Duodenal mucosa (tissue), 2 donors: ENCODE data around the gene ZNF362.

Source experiments
- H3K27ac ChIP-seq: one replicate; pipeline ENCODE4 v1.7.0; 2013; ENCODE audit warnings: low read depth, low read length
- H3K27me3 ChIP-seq, 2 donors: one replicate each; pipeline ENCODE4 v1.7.0; 2013; ENCODE audit warnings: low read length in 2 of 2, control low read depth in 1 of 2; ENCODE audit not compliant: insufficient read depth in 2 of 2, control insufficient read depth in 1 of 2
- H3K36me3 ChIP-seq, 2 donors: one replicate each; pipeline ENCODE4 v1.7.0; 2013; ENCODE audit warnings: low read length in 2 of 2, control low read depth in 1 of 2; ENCODE audit not compliant: insufficient read depth in 2 of 2, control insufficient read depth in 1 of 2
- H3K4me1 ChIP-seq, 2 donors: one replicate each; pipeline ENCODE4 v1.7.0; 2013; ENCODE audit warnings: low read length in 2 of 2, control low read depth in 1 of 2; ENCODE audit not compliant: insufficient read depth in 2 of 2, control insufficient read depth in 1 of 2
- H3K4me3 ChIP-seq, 2 donors: one replicate each; pipeline ENCODE4 v1.7.0; 2013; ENCODE audit warnings: low read length in 2 of 2, low read depth in 1 of 2
- H3K9ac ChIP-seq, 2 donors: one replicate each; pipeline ENCODE4 v1.7.0; 2013; ENCODE audit warnings: low read length in 2 of 2, low read depth in 1 of 2
- H3K9me3 ChIP-seq, 2 donors: one replicate each; pipeline ENCODE4 v1.7.0; 2013; ENCODE audit warnings: low read length in 2 of 2, control low read depth in 1 of 2; ENCODE audit not compliant: control insufficient read depth in 1 of 2

ZNF362 gene

GRCh38 chr1:33256221-33256470 lies 146 bp upstream of the ZNF362 start:
- Histone ChIP-seq H3K36me3 (no peaks in the 10 kb centered on the region), H3K27me3 (no peaks in the 10 kb centered on the region), H3K4me3 (no peak overlapping the region), H3K9me3 (no peaks in the 10 kb centered on the region), H3K9ac (no peak overlapping the region), H3K27ac (no peak overlapping the region), H3K4me1 (peaks cover 30 to 41% of the 10 kb centered on the region in 2 donors)

DNA sequence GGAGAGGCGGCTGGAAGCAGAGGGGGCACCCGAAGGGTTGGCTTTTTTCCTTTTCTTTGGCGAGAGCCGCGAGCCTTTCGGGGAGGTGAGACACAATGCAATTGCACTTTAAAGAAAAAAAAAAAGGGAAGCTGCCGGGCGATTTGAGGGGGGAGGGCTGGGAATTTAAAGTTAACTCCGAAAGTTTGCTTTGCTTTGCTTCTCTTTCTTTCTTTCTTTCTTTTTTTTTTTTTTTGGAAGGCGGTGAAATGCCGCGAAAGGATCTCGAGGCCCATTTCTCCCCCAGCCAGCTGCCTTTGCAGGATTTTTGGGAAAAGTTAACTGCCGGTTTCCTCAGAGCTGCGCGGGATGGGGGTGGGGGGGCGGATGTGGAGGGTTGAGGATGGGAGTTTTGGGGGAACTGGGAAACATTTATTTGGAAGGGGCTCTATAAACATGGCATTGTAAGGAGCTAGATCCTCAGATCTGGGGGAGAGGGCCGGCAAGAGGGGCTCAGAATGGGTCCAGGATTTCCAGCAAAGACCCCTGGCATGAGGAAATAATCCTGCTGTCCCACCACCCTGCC lies 997 bp downstream of the ZNF362 start:
- Histone ChIP-seq H3K36me3 (no peaks in the 10 kb centered on the region), H3K9me3 (no peaks in the 10 kb centered on the region), H3K4me3 (peak overlapping the region; percentile 86), H3K27me3 (no peaks in the 10 kb centered on the region), H3K4me1 (peaks cover 30 to 41% of the 10 kb centered on the region in 2 donors), H3K9ac (peak overlapping the region; percentile 74 to 81), H3K27ac (peak overlapping the region; percentile 66)

- H3K9ac ChIP-seq, result peak overlapping the region; percentile 74 to 81
- H3K9me3 ChIP-seq, result no peaks in the 10 kb centered on the region
- H3K4me3 ChIP-seq, result peak overlapping the region; percentile 86
- H3K4me1 ChIP-seq, result peaks cover 30 to 41% of the 10 kb centered on the region in 2 donors
- H3K27me3 ChIP-seq, result no peaks in the 10 kb centered on the region
- no peak overlapping the region for H3K27ac ChIP-seq
- H3K36me3 ChIP-seq, result peaks cover 0 to 5% of the 10 kb centered on the region in 2 donors
Measured at GRCh38 chr1:33257772-33258712, 1.8 kb downstream of the ZNF362 start.

- Histone ChIP-seq H3K27ac (no peak overlapping the region), H3K27me3 (no peaks in the 10 kb centered on the region), H3K9ac (no peak overlapping the region), H3K9me3 (no peaks in the 10 kb centered on the region), H3K4me3 (peak overlapping the region; percentile 86), H3K4me1 (peaks cover 30 to 41% of the 10 kb centered on the region in 2 donors), H3K36me3 (peaks cover 0 to 5% of the 10 kb centered on the region in 2 donors)
Measured at GRCh38 chr1:33258788-33259274, 2.5 kb downstream of the ZNF362 start.

DNA sequence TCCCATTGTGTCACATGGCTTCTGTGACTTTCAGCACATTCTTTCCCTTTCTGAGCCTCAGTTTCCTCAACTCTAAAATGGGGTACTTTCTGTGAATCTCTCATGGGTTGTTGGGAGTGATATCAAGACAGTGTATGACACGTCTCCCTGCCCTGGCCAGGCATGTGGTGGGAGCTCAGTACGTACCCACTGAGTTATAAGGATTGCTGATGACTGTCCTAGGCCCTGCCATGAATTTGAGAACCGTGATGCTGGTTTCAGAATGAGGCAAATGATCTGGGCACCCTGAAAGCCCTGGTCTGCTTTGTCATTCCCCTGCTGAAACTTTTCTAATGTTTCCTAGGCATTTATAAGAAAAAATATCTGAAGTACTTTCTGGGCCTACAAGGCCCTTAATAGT lies 3.6 kb downstream of the ZNF362 start:
- peaks cover 30 to 41% of the 10 kb centered on the region in 2 donors for H3K4me1 ChIP-seq
- H3K27ac ChIP-seq, result no peak overlapping the region
- H3K27me3 ChIP-seq, result no peaks in the 10 kb centered on the region
- H3K9me3 ChIP-seq, result no peaks in the 10 kb centered on the region
- no peak overlapping the region for H3K9ac ChIP-seq
- H3K4me3 ChIP-seq, result no peak overlapping the region
- peaks cover 0 to 5% of the 10 kb centered on the region in 2 donors for H3K36me3 ChIP-seq

DNA sequence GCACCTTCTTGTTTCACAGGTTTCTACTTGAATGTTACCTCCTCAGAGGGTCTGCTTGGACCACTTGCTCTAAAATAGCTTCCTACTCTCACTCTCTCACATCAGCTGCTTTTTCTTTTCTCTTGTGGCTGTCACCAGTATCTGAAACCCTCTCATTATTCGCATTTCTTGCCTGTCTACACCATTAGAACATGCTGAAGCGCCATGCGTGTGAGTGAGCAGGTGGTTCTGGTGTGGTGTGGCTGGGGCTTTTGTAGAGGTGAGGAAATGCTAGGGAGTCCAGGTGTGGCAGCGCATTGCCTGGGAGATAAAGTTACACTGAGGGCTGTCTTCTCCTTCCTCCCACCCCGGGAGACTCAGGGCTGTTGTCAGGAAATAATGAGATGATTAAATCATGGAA lies 4.1 kb downstream of the ZNF362 start:
- Histone ChIP-seq H3K27me3 (no peaks in the 10 kb centered on the region), H3K4me1 (peaks cover 26 to 36% of the 10 kb centered on the region in 2 donors), H3K4me3 (no peak overlapping the region), H3K36me3 (peaks cover 0 to 5% of the 10 kb centered on the region in 2 donors), H3K9me3 (no peaks in the 10 kb centered on the region), H3K9ac (no peak overlapping the region), H3K27ac (no peak overlapping the region)

DNA sequence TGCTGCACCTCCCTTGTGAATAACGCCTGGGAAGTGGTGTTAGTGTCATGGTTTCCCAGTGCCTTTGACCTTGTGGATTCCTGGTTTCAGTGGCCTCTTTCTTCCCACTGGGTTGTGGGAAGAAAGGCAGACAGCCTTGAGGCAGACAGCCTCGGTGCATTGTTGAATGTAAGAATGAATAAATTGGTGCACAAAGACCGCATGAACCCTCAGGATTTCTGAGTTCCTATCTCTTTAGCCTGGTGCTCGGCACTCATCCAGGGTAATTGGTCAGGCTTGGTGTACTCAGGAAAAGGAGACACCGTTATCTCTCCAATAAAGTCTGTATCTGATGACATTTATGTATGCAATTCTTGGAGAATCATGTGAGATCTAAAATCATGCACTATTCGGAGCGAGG lies 5.1 kb downstream of the ZNF362 start:
- H3K9me3 ChIP-seq, result no peaks in the 10 kb centered on the region
- peaks cover 0 to 5% of the 10 kb centered on the region in 2 donors for H3K36me3 ChIP-seq
- no peak overlapping the region for H3K4me3 ChIP-seq
- H3K4me1 ChIP-seq, result peaks cover 26 to 33% of the 10 kb centered on the region in 2 donors
- no peak overlapping the region for H3K9ac ChIP-seq
- H3K27ac ChIP-seq, result no peak overlapping the region
- no peaks in the 10 kb centered on the region for H3K27me3 ChIP-seq

DNA sequence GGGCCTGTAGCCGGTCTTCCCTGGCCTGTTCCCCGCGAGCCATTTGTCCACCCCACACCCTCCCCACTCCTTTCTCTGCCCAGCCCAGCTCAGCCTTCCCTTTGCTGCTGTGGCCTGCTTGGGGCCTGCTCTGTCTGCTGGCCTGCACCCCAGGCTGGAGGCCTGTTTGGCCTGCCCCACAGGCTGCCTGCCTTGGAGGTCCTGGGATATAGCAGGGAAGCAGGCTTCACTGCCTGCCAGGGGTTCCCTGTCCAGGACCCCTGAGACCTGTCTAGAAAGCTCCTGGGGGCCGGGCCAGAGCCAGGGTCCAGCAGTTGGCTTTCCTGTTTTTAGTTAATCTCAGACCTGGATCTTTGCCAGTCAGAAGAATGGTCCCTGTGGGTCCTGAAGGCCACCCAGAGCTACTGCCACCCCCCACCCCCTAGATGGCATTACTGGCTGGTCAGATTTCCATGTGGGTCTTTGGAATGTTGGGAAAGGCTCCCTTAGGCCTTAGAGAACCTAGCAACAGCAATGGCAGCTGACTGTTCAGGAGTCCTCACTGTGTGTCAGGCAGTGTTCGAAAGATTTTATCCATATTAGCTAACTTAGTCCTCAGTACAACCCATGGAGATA lies 7.7 kb downstream of the ZNF362 start:
- Histone ChIP-seq H3K4me3 (no peak overlapping the region), H3K27ac (no peak overlapping the region), H3K9me3 (no peaks in the 10 kb centered on the region), H3K27me3 (no peaks in the 10 kb centered on the region), H3K36me3 (peaks cover 0 to 5% of the 10 kb centered on the region in 2 donors), H3K9ac (no peak overlapping the region), H3K4me1 (peaks cover 10 to 17% of the 10 kb centered on the region in 2 donors)

DNA sequence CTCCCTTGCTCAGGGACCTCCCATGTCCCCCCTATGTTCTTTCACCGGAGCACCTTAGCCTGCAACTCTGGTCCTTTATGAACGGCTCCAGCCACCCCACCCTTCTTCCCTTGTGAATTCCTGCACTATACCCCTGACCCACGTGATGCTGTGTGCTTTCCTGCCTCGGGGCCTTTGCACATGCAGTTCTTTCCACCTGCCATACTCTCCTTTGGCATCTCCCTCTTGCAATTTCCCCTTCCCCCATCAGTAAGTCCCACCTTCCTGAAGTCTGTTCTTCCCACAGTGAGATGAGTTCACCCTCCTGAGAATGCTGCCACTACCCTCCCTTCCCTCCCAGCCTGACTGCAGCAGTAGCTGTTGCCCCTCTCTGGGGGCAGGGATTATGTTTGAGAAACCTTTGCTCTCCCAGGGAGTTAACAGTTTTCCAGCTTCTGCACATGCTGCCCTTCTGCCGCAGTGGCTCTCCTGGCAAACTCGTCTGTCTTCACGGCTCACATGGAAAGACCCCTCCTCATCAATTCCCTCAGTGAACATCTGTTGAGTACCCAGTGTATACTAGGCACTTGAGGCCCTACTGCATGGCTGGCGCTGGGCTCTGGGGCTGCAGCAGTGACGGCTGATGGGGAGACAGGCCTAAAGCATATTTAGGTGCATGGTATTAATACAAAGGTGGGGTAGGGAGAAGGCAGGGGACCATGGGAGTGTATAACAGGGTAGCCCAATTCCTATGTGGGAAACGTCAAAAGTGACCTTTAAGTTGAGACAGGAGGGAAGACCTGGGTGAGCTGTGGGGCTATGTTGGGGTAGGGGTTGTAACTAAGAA lies 9.7 kb downstream of the ZNF362 start:
- Histone ChIP-seq H3K27ac (no peak overlapping the region), H3K9ac (no peak overlapping the region), H3K4me3 (no peak overlapping the region), H3K9me3 (no peaks in the 10 kb centered on the region), H3K27me3 (no peaks in the 10 kb centered on the region), H3K36me3 (peaks cover 4 to 11% of the 10 kb centered on the region in 2 donors), H3K4me1 (no peaks in the 10 kb centered on the region)
